H1 (cell line): ENCODE measurements around the gene LEMD1.

ENCODE experiments used
- POLR2A ChIP-seq, 2 experiments: IDR thresholded peaks; 1 replicate in 1 of 2; 2 replicates in 1 of 2; pipeline ENCODE4 v1.6.1; 2011; ENCODE audit warnings: low read depth in 2 of 2, low read length in 2 of 2, mild to moderate bottlenecking in 2 of 2; ENCODE audit errors: control extremely low read depth in 1 of 2
- POLR2AphosphoS5 ChIP-seq: IDR thresholded peaks from 2 replicates; pipeline ENCODE4 v1.6.1; 2011; ENCODE audit warnings: low read depth, low read length
- RXRA ChIP-seq: IDR thresholded peaks from 2 replicates; pipeline ENCODE4 v1.6.1; 2011; ENCODE audit warnings: low read depth, mild to moderate bottlenecking, low read length, moderate library complexity; ENCODE audit not compliant: insufficient read depth
- TAF1 ChIP-seq: IDR thresholded peaks from 2 replicates; pipeline ENCODE4 v1.6.1; 2011; ENCODE audit warnings: mild to moderate bottlenecking, low read depth, low read length

DNA sequence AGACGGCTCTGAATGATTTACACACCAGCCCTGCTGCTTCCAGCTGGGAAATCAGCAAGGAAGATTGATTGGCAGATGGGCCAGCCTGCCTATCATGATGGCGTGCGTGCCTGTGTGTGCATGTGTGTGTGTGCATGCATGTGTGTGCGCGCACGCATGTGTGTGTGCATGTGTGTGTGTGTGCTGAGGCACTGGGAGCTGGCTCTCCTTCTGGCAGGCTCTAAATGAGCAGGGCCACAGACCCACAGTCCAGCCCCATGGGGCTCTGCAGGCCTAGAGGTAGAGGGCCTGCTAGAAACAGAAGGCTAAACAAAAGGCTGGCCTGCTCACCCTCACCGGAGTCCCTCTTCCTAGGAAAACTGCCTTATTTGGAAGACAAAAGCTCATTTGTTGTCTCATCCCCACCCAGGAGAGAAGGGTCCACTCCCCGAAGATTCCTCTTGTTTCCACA is 71.1 kb downstream of the LEMD1 start:
- TF ChIP-seq POLR2AphosphoS5 (no peak), RXRA (no peak), TAF1 (no peak), POLR2A (IDR thresholded peaks at IDR 0.05; ENCODE audit: control extremely low read depth in 1 of 2, low read depth in 2 of 2, low read length in 2 of 2) (peak in 1 of 2 experiments; percentile 38; a peak in 1 of 3 replicates)
